NCI-H146 treated with DMSO at 0.1 percent for 48 hours (cell line): ENCODE data around the gene AQP3.
"Not testable (repeated sequence)": the region's sequence is repeated elsewhere in the genome, so short reads cannot be mapped to it uniquely, and the experiment has no call there.

Experiments used
- DNase-seq: peaks from one replicate; lab custom pipeline; 2025; ENCODE audit not compliant: unreplicated experiment; lab: John Stamatoyannopoulos, UW

The AQP3 gene

GRCh38 chr9:33446946-33447798, at the start of gene AQP3:
Gene AQP3 (minus strand): TSS chr9:33447593. CDS start chr9:33447530, 63 bp downstream.
- DNase-seq = peak; percentile 43

GRCh38 chr9:33493819-33494218, 46.4 kb upstream of the AQP3 start:
- not testable (repeated sequence) for DNase-seq

- no peak for DNase-seq
Measured at GRCh38 chr9:33489066-33489465, 41.7 kb upstream of the AQP3 start.

GRCh38 chr9:33485312-33485711, 37.9 kb upstream of the AQP3 start:
- not testable (repeated sequence) for DNase-seq

- no peak for DNase-seq
Measured at GRCh38 chr9:33480976-33481375, 33.6 kb upstream of the AQP3 start.

GRCh38 chr9:33480106-33480505, 32.7 kb upstream of the AQP3 start:
- no peak for DNase-seq

- DNase-seq = no peak
Measured at GRCh38 chr9:33476503-33476902, 29.1 kb upstream of the AQP3 start.

- DNase-seq = no peak
Measured at GRCh38 chr9:33475357-33475756, 28.0 kb upstream of the AQP3 start.

GRCh38 chr9:33473643-33474352, 26.4 kb upstream of the AQP3 start, which contains the start of gene NOL6:
Gene NOL6 (minus strand): TSS chr9:33473924. CDS start chr9:33473842, 82 bp downstream.
- peak; percentile 99 for DNase-seq

GRCh38 chr9:33472881-33473615, 25.7 kb upstream of the AQP3 start:
- DNase-seq = no peak

- DNase-seq = no peak
Measured at GRCh38 chr9:33472171-33472880, 24.9 kb upstream of the AQP3 start.

GRCh38 chr9:33471361-33471760, 24.0 kb upstream of the AQP3 start:
- DNase-seq = no peak

- DNase-seq = no peak
Measured at GRCh38 chr9:33469891-33470290, 22.5 kb upstream of the AQP3 start.

GRCh38 chr9:33468797-33469621, 21.6 kb upstream of the AQP3 start:
- DNase-seq = no peak

- no peak for DNase-seq
Measured at GRCh38 chr9:33468215-33468730, 20.9 kb upstream of the AQP3 start.

- no peak for DNase-seq
Measured at GRCh38 chr9:33467526-33467925, 20.1 kb upstream of the AQP3 start.

GRCh38 chr9:33466565-33467495, 19.4 kb upstream of the AQP3 start:
- peak; percentile 28 for DNase-seq
